ENCODE data around the gene NRGN.
A peak's percentile ranks its signal among the peaks of the same experiment; 100 is the strongest.

NRGN gene

GRCh38 chr11:124739479-124740276 lies at the start of gene NRGN:
TSS of gene NRGN (plus strand) at chr11:124739942. CDS start at chr11:124740085, 143 bp downstream.
- peak; percentile 97 for DNase-seq

- DNase-seq: no peak
Observed at GRCh38 chr11:124693142-124693541, 46.6 kb upstream of the NRGN start.

GRCh38 chr11:124699547-124699946 lies 40.2 kb upstream of the NRGN start:
- no peak for DNase-seq

- DNase-seq: no peak
Observed at GRCh38 chr11:124700028-124700427, 39.7 kb upstream of the NRGN start.

GRCh38 chr11:124707829-124708228 lies 31.9 kb upstream of the NRGN start:
- no peak for DNase-seq

GRCh38 chr11:124712392-124712791 lies 27.4 kb upstream of the NRGN start:
- DNase-seq: no peak

- DNase-seq: no peak
Observed at GRCh38 chr11:124716591-124716990, 23.2 kb upstream of the NRGN start.

- DNase-seq: no peak
Observed at GRCh38 chr11:124717421-124717785, 22.3 kb upstream of the NRGN start.

- DNase-seq: peak; percentile 53
Observed at GRCh38 chr11:124717786-124718651, 21.7 kb upstream of the NRGN start.

GRCh38 chr11:124718801-124719200 lies 20.9 kb upstream of the NRGN start:
- no peak for DNase-seq

- DNase-seq: no peak
Observed at GRCh38 chr11:124719534-124719933, 20.2 kb upstream of the NRGN start.

GRCh38 chr11:124722176-124722575 lies 17.6 kb upstream of the NRGN start:
- DNase-seq: no peak

- DNase-seq: no peak
Observed at GRCh38 chr11:124724979-124725718, 14.6 kb upstream of the NRGN start.

GRCh38 chr11:124725719-124726105 lies 14.0 kb upstream of the NRGN start:
- no peak for DNase-seq

- DNase-seq: no peak
Observed at GRCh38 chr11:124727474-124727873, 12.3 kb upstream of the NRGN start.

GRCh38 chr11:124728134-124728533 lies 11.6 kb upstream of the NRGN start:
- DNase-seq: no peak

GRCh38 chr11:124729571-124729970 lies 10.2 kb upstream of the NRGN start:
- no peak for DNase-seq

GRCh38 chr11:124732230-124732629 lies 7.5 kb upstream of the NRGN start:
- no peak for DNase-seq

GRCh38 chr11:124736736-124737135 lies 3.0 kb upstream of the NRGN start:
- DNase-seq: no peak

GRCh38 chr11:124737638-124738305 lies 2.0 kb upstream of the NRGN start:
- DNase-seq: no peak

- DNase-seq: no peak
Observed at GRCh38 chr11:124738713-124739478, 846 bp upstream of the NRGN start.

- peak; percentile 43 for DNase-seq
Observed at GRCh38 chr11:124740277-124740882, 638 bp downstream of the NRGN start.

Data from NCI-H1105 (cell line).